ENCODE results near the gene KRTAP9-7.

The KRTAP9-7 gene

DNA sequence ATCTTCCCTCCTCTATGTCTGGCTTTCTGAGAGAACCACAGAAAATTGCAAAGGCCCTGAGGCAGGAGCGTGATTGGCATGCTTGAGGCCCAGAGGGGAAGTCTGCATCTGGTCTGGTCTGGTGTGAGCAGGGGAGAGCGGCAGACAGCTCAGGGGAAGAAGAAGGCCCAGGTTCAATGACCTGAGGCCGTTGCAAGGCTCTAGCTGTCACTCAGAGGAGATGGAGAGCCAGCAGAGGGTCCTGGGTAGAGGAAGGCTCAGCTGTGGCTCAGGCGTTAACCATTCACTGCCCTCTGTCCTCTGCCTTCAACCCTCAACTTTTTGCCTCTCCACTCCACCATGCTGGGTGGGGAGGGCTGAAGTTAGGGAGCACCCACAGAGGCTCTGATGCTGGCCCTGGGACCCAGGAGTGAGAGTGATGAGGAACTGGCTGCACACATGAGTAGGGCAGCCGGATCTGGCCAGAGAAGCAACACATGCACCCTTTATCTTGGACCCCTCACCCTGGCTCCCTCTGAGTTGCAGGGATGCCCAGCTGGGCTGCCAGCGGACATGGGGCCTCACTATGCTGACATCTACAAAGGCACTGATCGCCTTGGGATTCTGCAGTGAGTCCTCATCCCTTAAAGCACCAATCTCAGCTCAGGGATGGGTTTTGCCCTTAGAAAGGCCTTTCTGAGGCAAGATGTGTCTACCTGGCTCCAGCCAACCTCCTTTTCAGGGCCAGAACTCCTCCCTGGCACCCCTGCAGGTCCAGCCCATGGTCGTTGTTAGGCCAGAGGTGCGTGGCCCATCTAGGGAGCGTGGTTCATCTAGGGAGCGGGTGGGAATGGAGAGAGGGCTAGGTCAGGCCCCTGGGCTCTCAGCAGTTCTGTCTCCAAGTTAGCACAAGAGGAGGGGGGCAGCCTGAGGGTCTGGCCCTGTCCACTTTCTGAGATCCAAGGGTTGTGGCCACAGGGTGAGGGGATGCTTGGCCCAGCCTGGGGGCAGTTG lies 47.7 kb downstream of the KRTAP9-7 start:
- DNase-seq: no peak

DNA sequence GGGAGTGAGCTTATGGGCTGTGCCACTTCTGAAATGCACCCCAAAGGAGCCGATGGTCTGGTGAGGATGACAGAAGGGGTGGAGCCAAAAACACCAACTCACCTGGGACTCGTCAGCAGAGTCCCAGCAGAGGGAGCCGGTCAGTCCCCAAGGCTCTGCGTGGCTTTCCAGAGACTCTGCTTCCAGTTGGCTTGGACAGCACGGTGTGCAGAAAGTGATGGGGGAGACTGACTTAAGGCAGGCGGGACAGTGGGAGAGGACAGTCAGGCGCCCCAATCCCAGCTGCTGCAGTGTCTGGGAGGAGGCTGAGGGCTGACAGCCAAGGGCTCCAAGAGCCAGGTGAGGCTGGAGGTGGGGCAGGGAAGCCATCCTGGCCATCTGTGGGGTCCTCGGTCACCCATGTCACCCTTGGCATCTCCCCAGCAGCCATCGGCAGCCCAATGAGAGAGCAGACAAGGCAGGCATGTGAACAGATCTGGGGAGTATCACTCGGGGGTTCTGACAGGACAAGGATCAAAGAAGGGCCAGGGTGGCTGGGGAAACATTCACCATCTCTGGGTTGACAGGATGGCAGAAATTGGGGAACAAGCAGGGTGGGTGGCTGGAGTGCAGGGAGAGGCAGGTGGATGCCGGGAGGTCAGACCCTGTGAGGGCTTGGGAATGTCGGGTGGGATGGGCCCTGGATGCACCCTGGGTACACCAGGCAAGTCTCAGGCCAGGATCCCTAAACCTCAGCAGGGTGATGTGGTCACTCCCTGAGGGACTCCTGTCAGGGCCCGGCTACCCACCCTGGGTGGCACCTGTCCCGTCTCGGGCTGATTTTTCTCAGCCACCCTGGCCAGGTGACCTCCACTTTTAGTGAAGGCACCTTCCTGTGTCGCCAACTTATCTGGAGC lies 48.9 kb downstream of the KRTAP9-7 start:
- no peak for DNase-seq

DNA sequence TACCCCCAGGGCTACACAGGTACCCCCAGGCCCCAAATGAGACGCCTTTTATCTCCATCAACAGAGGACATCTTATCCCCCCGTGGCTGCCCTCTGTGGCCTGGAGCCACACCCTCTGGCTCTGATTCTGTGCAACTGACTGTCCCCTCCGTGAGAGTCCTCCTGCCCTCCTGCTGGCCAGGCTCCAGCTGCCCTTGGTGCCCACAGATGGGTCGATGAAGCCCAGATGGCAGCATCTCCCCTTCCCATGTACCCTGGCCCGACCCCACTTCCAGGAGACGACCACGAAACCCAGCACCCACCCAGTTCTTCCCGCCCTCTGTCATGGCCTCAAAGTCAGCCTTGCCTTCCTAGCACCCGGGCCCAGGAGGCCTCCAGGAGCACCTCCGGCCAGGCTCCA lies 49.6 kb downstream of the KRTAP9-7 start:
- no peak for DNase-seq

DNA sequence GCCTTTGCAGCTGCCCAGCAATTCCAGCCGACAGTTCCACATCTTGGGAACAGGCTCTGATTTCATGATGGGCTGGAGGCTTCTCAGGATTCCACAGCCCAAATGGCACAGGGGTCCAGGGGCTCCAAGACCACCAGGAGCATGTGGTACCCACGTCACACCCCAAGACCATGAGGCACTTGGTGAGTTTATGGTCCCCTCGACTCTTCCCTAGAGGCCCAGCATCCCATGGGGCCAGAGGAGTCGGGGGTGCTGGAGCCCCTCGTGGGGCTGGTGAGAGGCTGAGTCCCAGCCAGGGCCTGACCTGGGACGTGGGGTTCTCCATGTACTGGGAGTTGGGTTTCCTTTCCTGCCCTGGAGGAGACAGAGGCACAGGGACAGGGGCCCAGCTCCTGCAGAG lies 50.1 kb downstream of the KRTAP9-7 start:
- no peak for DNase-seq
